NK-92 (cell line): ENCODE measurements around the gene RCE1.
"Not testable (repeated sequence)": the region's sequence is repeated elsewhere in the genome, so short reads cannot be mapped to it uniquely, and the experiment has no call there.

Experiments used
- DNase-seq: peaks from one replicate; lab custom pipeline; 2025; ENCODE audit not compliant: unreplicated experiment; lab: John Stamatoyannopoulos, UW

Gene RCE1, protein sequence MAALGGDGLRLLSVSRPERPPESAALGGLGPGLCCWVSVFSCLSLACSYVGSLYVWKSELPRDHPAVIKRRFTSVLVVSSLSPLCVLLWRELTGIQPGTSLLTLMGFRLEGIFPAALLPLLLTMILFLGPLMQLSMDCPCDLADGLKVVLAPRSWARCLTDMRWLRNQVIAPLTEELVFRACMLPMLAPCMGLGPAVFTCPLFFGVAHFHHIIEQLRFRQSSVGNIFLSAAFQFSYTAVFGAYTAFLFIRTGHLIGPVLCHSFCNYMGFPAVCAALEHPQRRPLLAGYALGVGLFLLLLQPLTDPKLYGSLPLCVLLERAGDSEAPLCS

GRCh38 chr11:66842896-66843775 is at the start of gene RCE1:
Gene RCE1 (plus strand): TSS chr11:66843441. CDS start chr11:66843456, 15 bp downstream.
- no peak for DNase-seq

DNA sequence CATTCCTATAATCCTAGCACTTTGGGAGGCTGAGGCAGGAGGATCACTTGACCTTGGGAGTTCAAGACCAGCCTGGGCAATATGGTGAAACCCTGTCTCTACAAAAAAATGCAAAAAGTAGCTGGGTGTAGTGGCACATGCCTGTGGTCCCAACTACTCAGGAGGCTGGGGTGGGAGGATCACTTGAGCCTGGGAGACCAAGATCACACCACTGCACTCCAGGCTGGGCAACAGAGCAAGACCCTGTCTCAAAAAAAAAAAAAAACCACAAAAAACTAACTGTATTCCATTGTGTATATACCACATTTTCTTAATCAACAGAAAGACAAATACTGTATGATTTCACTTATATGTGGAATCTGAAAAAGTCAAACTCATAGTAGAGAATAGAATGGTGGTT is 43.4 kb upstream of the RCE1 start:
- not testable (repeated sequence) for DNase-seq

DNA sequence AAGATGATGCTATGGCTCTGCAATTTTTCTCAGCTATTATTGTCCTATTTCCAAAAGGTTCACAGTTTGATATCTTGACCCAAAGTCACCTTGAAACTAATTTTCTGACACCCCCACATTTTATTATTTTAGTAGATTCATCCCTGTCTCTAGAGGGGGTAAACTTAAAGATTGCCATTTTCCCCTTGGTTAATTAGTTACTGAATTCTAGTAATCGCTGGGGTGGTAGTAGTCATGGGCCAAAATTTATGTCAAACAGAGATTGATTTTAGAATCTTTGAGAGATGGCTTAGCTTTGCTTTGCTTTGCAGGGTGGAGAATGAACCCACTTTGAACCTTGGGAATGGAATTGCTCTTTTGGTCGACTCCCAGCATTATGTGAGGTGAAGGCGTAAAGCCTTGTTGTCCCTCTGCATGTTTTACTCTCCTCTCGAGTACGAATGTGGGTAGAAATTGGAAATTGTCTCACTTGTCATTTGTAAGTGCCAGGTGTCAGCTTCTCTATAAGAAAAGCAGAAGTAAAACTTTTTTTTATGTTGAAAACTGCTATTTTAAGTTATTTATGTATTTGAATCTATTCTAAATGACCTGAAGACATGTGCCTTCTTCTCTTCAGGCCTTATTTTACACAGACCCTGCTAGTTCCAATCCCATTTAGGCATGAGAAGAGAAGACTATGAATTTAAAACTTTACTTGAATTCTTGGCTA is 42.4 kb upstream of the RCE1 start:
- DNase-seq = no peak

- no peak for DNase-seq
Measured at GRCh38 chr11:66809592-66809991, 33.6 kb upstream of the RCE1 start.

DNA sequence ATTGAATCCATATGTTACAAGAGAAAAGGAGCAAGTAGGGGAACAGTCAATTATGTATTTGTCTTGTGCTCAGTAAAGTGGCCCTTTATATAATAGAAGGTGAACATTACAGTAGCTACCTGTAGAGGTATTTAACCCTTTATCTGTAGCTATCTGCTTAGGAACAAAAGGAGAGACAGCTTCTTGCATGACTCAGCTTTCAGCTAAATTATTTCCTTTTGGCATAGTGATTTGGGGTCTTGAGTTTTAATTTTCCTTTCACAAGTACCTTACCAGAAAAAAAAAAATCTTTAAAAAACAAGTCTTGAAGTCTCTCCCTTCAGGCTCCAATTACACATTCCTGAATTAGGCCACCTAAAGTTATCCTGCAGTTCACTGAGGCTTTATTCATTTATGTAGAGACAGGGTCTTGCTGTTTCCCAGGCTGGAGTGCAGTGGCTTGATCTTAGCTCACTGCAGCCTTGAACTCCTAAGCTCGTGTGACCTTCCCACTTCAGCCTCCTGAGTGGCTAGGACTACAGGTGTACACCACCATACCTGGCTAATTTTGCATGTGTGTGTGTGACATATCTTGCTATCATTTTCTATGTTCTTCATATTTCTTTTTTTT is 32.6 kb upstream of the RCE1 start:
- DNase-seq = no peak

DNA sequence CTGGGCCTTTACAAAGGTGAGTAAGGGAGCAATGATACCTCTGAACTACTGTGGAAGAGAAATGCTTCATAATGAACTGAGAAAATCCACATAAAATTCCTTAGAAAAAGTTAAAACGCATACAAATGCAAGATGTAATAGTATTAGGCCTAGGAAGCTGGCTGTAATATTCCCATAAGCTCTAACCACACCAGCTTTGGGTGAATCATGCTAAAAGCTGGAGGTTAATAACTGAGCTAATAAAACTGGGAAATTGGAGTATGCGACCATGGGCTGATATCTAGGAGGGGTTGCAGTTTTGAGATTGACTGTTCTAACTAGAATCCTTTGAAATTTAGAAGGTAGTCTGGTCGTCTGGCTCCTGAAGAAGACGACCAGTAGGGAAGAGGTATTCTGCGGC is 28.6 kb upstream of the RCE1 start:
- DNase-seq = no peak

DNA sequence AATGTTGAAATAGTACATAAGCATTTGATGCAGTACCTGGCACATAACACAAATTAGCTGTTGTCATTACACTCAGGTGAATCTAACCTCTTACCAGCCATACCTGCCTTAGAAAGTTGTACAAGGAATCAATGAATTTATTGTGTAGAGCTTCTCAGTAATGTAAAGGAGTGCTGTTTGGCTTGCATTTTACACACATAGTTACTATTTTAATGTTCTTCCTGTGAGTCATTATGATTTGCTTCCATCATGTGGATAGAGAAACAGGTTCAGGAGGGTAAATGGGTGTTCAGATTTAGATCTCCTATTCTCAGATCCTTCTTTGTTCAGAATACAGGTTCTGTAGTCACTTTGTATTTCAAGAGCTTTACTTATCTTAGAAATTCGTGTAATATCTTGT is 27.6 kb upstream of the RCE1 start:
- no peak for DNase-seq

- DNase-seq = no peak
Measured at GRCh38 chr11:66818231-66818955, 24.8 kb upstream of the RCE1 start.

DNA sequence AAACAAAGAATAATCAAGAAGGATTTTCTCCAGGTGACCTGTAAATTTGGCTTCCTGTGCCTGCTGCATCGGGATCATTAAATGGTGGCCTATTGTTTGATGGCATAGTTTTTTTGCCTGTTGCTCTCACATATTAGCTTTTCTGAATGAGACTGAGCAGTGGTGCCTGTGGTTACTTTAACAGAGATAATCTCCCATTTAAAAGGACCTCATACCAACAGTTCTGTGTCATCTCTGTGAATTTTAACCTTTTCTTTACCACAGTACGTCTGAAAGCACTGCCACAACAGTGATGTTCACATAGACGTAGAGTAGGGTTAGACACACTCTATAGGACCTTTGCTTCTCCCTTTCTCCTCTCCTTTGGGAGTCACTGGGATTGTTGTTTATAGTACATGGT is 22.9 kb upstream of the RCE1 start:
- DNase-seq = no peak

GRCh38 chr11:66820901-66821300 is 22.3 kb upstream of the RCE1 start:
- DNase-seq = no peak

DNA sequence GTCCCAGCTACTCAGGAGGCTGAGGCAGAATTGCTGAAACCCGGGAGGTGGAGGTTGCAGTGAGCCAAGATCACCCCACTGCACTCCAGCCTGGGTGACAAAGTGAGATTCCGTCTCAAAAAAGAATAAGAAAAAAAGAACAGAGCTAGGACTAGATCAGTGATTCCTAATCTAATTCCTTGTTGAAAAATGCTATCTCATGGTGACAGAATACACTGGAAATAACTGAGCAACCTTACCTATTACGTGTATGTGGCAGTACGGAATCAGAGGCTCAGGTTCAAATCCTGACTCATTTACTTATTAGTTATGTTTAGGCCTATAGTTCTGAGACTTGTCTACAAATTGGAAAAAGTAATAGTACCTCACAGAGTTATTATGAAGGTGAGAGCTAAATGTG is 19.5 kb upstream of the RCE1 start:
- no peak for DNase-seq

GRCh38 chr11:66824573-66824972 is 18.7 kb upstream of the RCE1 start:
- DNase-seq = not testable (repeated sequence)

- no peak for DNase-seq
Measured at GRCh38 chr11:66834539-66834845, 8.7 kb upstream of the RCE1 start.

DNA sequence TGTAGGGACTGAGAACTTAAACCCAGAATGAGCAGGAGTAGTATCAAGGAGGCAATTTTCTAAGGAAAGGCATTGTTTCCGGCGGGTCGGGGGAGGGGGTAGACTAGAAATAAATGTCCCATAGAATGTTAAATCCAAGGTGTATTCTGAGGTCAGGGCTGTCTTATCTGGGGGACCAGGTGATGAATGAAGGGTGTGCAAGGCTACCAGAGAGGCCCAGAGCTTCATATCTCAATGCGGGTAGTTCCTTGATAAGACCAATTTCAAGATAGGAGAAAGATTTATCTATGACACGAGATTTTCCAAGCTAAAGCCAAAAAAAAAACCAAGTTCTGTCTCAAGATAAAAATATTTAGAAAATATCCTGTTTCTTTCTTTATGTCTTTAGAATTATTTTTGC is 8.3 kb upstream of the RCE1 start:
- DNase-seq = no peak

- no peak for DNase-seq
Measured at GRCh38 chr11:66835768-66836405, 7.4 kb upstream of the RCE1 start.

DNA sequence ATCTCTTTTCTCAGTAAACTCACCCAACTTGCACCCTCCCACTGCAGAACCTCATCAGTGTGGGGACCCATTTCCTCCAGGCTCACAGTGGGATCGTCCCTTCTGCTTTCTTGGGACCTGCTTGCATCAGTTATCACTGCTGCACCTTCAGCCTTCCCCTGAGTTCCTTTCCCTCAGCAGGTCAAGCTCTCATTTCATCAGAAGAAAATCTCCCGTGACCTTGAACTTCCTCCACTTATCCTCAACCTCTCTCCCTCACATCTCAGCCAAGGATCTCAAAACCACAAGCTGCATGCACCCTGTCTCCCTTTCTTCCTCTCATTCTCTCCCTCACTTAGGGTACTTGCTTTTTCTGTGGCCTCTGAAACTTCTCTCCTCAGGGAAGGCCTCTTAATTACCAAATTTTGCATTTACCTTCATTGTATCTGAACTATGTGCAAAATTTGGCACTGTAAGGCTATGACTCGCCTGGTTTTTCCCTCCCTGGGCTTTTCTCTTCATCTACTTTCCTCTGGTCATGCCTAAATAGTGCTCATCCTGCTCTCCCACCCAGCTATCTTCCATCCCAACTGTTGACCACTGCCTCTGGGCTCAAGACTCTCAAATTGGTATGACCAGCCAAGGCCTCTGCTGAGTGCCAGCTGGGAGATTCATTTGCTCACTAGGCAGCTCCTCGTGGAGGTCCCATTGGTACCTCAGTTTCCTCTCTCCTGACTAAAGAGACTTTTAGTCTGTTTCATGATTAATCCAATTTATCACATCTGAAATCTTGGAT is 2.7 kb upstream of the RCE1 start:
- no peak for DNase-seq

- no peak for DNase-seq
Measured at GRCh38 chr11:66841861-66842260, 1.4 kb upstream of the RCE1 start.

DNA sequence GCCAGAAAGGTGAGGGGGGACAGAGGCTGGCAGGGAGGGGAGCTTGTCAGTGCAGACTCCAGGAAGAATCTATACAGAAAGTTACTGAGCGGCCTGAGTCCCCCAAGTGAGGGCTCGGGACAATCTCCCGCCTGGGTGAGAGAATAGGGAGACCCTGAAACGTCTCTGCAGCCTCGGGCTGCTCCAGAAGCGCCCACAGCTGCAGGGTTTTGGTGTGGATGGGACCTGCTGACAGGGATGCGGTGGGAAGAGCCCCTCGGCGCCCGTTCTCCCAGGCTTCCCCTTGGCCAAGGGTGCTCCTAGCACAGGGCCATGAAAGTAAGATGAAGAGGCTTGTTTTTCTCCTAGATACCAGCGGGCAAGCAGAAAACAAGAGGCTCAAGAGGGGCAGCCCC is 743 bp upstream of the RCE1 start:
- DNase-seq = no peak

GRCh38 chr11:66843776-66844495 is 695 bp downstream of the RCE1 start:
- no peak for DNase-seq
